Measurements from ENCODE around the gene CALCOCO1.

Gene CALCOCO1, protein sequence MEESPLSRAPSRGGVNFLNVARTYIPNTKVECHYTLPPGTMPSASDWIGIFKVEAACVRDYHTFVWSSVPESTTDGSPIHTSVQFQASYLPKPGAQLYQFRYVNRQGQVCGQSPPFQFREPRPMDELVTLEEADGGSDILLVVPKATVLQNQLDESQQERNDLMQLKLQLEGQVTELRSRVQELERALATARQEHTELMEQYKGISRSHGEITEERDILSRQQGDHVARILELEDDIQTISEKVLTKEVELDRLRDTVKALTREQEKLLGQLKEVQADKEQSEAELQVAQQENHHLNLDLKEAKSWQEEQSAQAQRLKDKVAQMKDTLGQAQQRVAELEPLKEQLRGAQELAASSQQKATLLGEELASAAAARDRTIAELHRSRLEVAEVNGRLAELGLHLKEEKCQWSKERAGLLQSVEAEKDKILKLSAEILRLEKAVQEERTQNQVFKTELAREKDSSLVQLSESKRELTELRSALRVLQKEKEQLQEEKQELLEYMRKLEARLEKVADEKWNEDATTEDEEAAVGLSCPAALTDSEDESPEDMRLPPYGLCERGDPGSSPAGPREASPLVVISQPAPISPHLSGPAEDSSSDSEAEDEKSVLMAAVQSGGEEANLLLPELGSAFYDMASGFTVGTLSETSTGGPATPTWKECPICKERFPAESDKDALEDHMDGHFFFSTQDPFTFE

DNA sequence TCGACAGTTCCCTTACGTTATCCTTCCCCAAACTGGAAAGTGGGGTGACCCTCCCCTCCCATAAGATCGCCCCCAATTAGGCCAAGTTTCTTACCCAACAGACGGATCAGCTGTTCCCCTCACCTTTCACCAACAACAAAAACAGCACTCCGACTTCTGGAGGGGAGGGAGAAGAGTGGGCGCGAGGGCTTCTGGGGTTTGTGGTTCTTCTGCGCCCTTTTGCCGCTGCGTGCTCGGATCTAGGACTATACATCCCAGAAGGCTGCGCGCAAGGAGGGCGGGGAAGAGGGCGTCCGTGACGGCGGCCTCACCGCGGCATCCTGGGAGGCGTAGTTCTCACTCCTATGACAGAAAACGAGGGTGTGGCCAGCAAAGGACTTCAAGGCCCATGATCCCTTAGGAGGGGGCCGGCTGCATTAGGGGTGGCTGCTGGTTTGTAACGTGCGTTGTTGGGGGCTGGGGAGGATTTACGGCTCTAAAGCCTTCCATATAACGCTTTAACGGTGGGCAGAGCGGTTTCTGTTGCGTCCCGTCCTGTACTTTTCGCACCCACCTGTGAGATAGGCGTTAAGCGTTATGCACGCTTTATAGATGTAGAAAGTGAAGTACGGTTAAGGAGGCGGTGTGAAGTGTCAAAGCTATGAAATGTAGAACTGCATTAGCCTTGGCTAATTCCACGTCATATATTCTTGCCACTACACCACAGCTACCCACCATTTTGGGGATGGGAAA is at the start of gene CALCOCO1:
CALCOCO1 (minus strand) TSS at position 143 of the 732 bp plus-strand sequence. CDS start 2,210 bp downstream, outside the sequence.
- H3K27me3 ChIP-seq (ENCODE audit: insufficient read depth, insufficient read length) = no peaks in the 10 kb centered on the region
- peak; percentile 98 for DNase-seq (ENCODE audit: low read depth, low spot score)
- H3K4me1 ChIP-seq (ENCODE audit: insufficient read depth, insufficient read length) = peaks cover 2% of the 10 kb centered on the region
- peak within 1 kb of the TSS; percentile 65 for H3K9ac ChIP-seq (ENCODE audit: insufficient read length, low read depth)
- TF ChIP-seq SUZ12 (IDR thresholded peaks at IDR 0.05; ENCODE audit: extremely low read depth, insufficient read depth, insufficient read length) (no peak), YY1 (IDR thresholded peaks at IDR 0.05; ENCODE audit: insufficient read depth, insufficient read length) (peak; percentile 9), ZNF274 (IDR thresholded peaks at IDR 0.05; ENCODE audit: low read depth, low read length) (no peak)
- H3K9me3 ChIP-seq (ENCODE audit: insufficient read depth, low read length) = no peaks in the 10 kb centered on the region
- peak within 1 kb of the TSS; percentile 74 for H3K4me3 ChIP-seq (ENCODE audit: insufficient read length, low read depth)
- peaks cover 9% of the 10 kb centered on the region for H3K36me3 ChIP-seq (ENCODE audit: insufficient read depth, insufficient read length, low read length)

DNA sequence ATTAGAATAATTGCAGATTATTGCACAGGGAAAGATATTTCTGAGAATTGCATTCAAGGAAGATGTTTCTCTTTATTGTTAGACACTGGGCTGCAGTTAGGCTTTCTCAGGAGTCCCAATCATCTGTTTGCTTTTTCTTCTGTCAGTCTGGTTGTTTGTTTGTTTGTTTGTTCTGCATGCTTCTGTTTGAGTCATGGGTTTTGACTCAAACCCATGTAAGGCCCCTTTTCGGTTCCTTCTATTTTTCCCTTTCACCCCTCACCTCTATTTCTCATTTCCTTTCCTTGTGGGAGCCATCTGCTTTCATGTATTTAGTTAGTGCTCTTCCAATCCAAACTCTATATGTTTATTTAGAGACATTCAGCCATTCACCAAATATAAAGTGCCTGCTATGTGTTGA is 49.6 kb upstream of the CALCOCO1 start:
- H3K4me1 ChIP-seq (ENCODE audit: insufficient read depth, insufficient read length) = no peaks in the 10 kb centered on the region
- H3K9ac ChIP-seq (ENCODE audit: insufficient read length, low read depth) = no peak overlapping the region
- DNase-seq (ENCODE audit: low read depth, low spot score) = no peak
- TF ChIP-seq ZNF274 (IDR thresholded peaks at IDR 0.05; ENCODE audit: low read depth, low read length) (no peak), SUZ12 (IDR thresholded peaks at IDR 0.05; ENCODE audit: extremely low read depth, insufficient read depth, insufficient read length) (no peak), YY1 (IDR thresholded peaks at IDR 0.05; ENCODE audit: insufficient read depth, insufficient read length) (no peak)
- no peak overlapping the region for H3K4me3 ChIP-seq (ENCODE audit: insufficient read length, low read depth)
- H3K36me3 ChIP-seq (ENCODE audit: insufficient read depth, insufficient read length, low read length) = no peaks in the 10 kb centered on the region
- no peaks in the 10 kb centered on the region for H3K9me3 ChIP-seq (ENCODE audit: insufficient read depth, low read length)
- peaks cover 3% of the 10 kb centered on the region for H3K27me3 ChIP-seq (ENCODE audit: insufficient read depth, insufficient read length)

DNA sequence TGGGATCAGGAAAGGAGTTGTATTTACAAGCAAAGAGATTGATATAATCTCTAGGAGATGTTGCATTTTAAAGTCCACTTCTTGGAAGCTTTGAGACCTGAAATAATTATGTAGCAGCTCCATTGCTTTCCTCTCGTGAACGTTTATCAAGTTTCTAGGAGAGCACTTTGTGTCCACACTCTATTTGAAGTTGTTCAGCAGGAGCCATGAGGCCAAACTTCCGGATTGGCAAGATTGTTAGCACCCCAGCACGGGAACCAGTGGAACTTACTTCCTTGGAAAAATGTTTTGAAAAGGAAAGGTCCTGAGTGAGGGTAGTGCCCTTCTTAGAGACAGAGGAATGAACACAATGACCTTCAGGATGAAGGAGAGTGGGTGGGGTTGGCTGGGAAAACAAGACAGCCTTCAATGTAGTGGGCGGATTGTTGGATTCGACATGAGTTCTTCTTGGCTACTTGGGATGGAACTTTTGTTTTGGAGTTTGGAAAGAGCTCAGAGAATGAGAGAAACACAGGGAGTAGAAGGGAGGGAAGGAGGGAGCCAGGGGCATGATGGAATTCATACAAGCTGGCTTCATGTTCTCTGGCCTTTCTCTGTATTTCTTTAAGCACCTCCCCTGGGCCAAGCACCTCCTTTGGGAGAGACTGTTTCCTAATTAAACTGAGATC is 48.4 kb upstream of the CALCOCO1 start:
- TF ChIP-seq ZNF274 (IDR thresholded peaks at IDR 0.05; ENCODE audit: low read depth, low read length) = no peak
- TF ChIP-seq SUZ12 (IDR thresholded peaks at IDR 0.05; ENCODE audit: extremely low read depth, insufficient read depth, insufficient read length) = no peak
- DNase-seq (ENCODE audit: low read depth, low spot score) = no peak
- H3K9me3 ChIP-seq (ENCODE audit: insufficient read depth, low read length) = no peaks in the 10 kb centered on the region

DNA sequence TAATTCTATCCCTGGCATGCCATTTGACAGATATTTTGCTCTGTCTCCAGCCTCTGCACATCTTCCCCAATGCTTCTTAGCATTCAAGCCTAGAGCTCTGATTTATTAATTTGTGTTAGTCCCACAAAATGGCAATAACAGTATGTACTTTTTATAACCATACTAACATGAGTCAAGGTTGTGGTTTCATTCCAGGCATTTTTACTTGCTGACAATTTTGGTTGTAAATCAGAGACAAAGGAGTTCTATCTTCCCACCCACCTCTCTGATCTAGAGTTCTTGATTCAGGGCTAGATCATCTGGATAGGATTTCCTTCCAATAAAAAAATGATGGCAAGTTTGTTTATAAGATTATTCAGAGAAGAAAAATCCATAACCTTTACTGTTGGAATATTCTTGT is 43.0 kb upstream of the CALCOCO1 start:
- Histone ChIP-seq H3K27me3 (ENCODE audit: insufficient read depth, insufficient read length) (peaks cover 41% of the 10 kb centered on the region), H3K4me1 (ENCODE audit: insufficient read depth, insufficient read length) (no peaks in the 10 kb centered on the region), H3K36me3 (ENCODE audit: insufficient read depth, insufficient read length, low read length) (no peaks in the 10 kb centered on the region), H3K9me3 (ENCODE audit: insufficient read depth, low read length) (no peaks in the 10 kb centered on the region), H3K9ac (ENCODE audit: insufficient read length, low read depth) (no peak overlapping the region), H3K4me3 (ENCODE audit: insufficient read length, low read depth) (no peak overlapping the region)
- TF ChIP-seq ZNF274 (IDR thresholded peaks at IDR 0.05; ENCODE audit: low read depth, low read length) (no peak), YY1 (IDR thresholded peaks at IDR 0.05; ENCODE audit: insufficient read depth, insufficient read length) (no peak), SUZ12 (IDR thresholded peaks at IDR 0.05; ENCODE audit: extremely low read depth, insufficient read depth, insufficient read length) (no peak)
- no peak for DNase-seq (ENCODE audit: low read depth, low spot score)

More for the DNA sequence above, 48.4 kb upstream of the CALCOCO1 start:
- no peaks in the 10 kb centered on the region for H3K4me1 ChIP-seq (ENCODE audit: insufficient read depth, insufficient read length)
- no peaks in the 10 kb centered on the region for H3K36me3 ChIP-seq (ENCODE audit: insufficient read depth, insufficient read length, low read length)
- H3K4me3 ChIP-seq (ENCODE audit: insufficient read length, low read depth) = no peak overlapping the region
- H3K9ac ChIP-seq (ENCODE audit: insufficient read length, low read depth) = no peak overlapping the region
- peaks cover 3% of the 10 kb centered on the region for H3K27me3 ChIP-seq (ENCODE audit: insufficient read depth, insufficient read length)

DNA sequence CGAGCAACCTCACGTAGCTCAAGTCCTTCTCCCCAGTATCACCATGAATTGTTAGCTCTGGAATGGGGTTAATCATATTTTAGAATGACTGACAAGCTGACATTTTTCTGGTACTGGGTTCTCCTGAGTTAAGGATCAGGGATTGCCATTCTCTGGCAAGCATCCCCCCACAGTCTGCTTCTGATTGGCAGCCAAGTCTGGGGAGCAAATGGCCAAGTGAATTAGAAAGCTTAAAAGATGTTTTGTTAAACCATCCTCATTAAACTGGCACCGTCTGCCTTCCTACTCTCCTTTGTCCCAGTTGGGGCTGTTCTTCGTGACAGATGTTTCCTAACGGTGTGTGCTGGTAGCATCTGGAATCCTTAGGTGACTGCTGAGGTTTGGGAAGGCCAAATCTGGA is 41.7 kb upstream of the CALCOCO1 start:
- H3K36me3 ChIP-seq (ENCODE audit: insufficient read depth, insufficient read length, low read length) = no peaks in the 10 kb centered on the region
- no peaks in the 10 kb centered on the region for H3K4me1 ChIP-seq (ENCODE audit: insufficient read depth, insufficient read length)
- H3K4me3 ChIP-seq (ENCODE audit: insufficient read length, low read depth) = no peak overlapping the region
- no peak overlapping the region for H3K9ac ChIP-seq (ENCODE audit: insufficient read length, low read depth)
- H3K9me3 ChIP-seq (ENCODE audit: insufficient read depth, low read length) = no peaks in the 10 kb centered on the region
- DNase-seq (ENCODE audit: low read depth, low spot score) = no peak
- peaks cover 44% of the 10 kb centered on the region for H3K27me3 ChIP-seq (ENCODE audit: insufficient read depth, insufficient read length)
- TF ChIP-seq ZNF274 (IDR thresholded peaks at IDR 0.05; ENCODE audit: low read depth, low read length) = no peak

DNA sequence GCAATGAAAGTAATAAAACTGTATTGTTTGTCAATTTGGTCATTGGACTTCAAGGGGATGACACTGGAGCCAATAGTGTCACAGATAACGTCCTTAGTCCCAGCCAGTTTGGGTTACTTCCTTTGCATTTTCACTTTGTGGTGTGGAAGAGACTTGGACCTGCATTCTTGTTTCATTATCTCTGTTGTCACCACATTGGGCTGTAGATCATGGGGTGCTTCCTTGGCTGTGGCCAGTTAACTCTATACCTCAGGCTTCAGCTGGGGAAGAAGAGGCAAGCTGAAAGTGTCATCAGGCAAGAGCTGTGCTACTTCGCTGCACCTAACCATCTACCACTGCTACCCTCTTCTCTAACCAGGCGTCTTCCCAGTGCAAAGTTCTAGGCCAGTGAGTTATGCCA is 39.6 kb upstream of the CALCOCO1 start:
- Histone ChIP-seq H3K27me3 (ENCODE audit: insufficient read depth, insufficient read length) (peaks cover 50% of the 10 kb centered on the region), H3K9me3 (ENCODE audit: insufficient read depth, low read length) (no peaks in the 10 kb centered on the region), H3K4me3 (ENCODE audit: insufficient read length, low read depth) (no peak overlapping the region), H3K36me3 (ENCODE audit: insufficient read depth, insufficient read length, low read length) (no peaks in the 10 kb centered on the region), H3K9ac (ENCODE audit: insufficient read length, low read depth) (no peak overlapping the region), H3K4me1 (ENCODE audit: insufficient read depth, insufficient read length) (no peaks in the 10 kb centered on the region)
- no peak for TF ChIP-seq SUZ12 (IDR thresholded peaks at IDR 0.05; ENCODE audit: extremely low read depth, insufficient read depth, insufficient read length)
- DNase-seq (ENCODE audit: low read depth, low spot score) = no peak

DNA sequence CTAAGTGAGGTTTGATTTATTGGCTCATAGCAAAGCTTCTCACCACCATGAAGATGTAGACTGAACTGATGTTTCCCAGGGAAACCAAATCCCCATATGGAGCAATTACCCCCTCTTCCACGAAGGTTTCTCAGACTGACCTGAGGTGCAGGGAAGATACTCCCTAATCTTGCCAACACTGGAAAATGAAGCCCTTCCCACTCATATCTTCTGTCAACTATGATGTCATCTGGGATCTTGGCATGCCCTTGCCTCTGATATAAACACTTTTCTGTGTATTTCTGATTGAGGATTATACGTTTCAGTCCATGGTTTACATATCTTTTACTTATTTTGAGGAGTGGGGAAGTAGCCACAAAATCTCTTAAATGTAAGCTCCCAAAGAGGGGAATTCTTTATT is 38.6 kb upstream of the CALCOCO1 start:
- H3K9me3 ChIP-seq (ENCODE audit: insufficient read depth, low read length) = no peaks in the 10 kb centered on the region
- H3K9ac ChIP-seq (ENCODE audit: insufficient read length, low read depth) = no peak overlapping the region
- H3K4me3 ChIP-seq (ENCODE audit: insufficient read length, low read depth) = no peak overlapping the region
- H3K4me1 ChIP-seq (ENCODE audit: insufficient read depth, insufficient read length) = no peaks in the 10 kb centered on the region
- DNase-seq (ENCODE audit: low read depth, low spot score) = no peak
- no peaks in the 10 kb centered on the region for H3K36me3 ChIP-seq (ENCODE audit: insufficient read depth, insufficient read length, low read length)
- peaks cover 50% of the 10 kb centered on the region for H3K27me3 ChIP-seq (ENCODE audit: insufficient read depth, insufficient read length)
- TF ChIP-seq YY1 (IDR thresholded peaks at IDR 0.05; ENCODE audit: insufficient read depth, insufficient read length) = no peak
- TF ChIP-seq SUZ12 (IDR thresholded peaks at IDR 0.05; ENCODE audit: extremely low read depth, insufficient read depth, insufficient read length) = no peak
- TF ChIP-seq ZNF274 (IDR thresholded peaks at IDR 0.05; ENCODE audit: low read depth, low read length) = no peak
